Measurements from ENCODE around the gene NT5DC1. TPM values are rescaled to one million over a fixed set of nuclear protein-coding genes. Genes with fewer than 3 reads are reported as not detected.
A peak's percentile ranks its signal among the peaks of the same experiment; 100 is the strongest.

The NT5DC1 gene
- total RNA-seq, 1 donor from 2014 or later = 29.7 TPM

- Histone ChIP-seq H2AFZ (ENCODE audit: low read depth, low read length) (no peak overlapping the region), H3K4me1 (ENCODE audit: insufficient read depth, low read length) (no peaks in the 10 kb centered on the region), H3K36me3 (ENCODE audit: insufficient read depth, low read length) (no peaks in the 10 kb centered on the region), H3K27ac (ENCODE audit: low read depth, low read length) (no peak overlapping the region), H3K9me3 (ENCODE audit: insufficient read depth, low read depth, low read length) (no peaks in the 10 kb centered on the region), H4K20me1 (ENCODE audit: insufficient read depth, low read length) (no peaks in the 10 kb centered on the region), H3K4me3 (ENCODE audit: insufficient read depth, low read depth, low read length) (no peak overlapping the region), H3K79me2 (ENCODE audit: insufficient read depth, low read length) (no peaks in the 10 kb centered on the region), H3K4me2 (ENCODE audit: low read length) (no peak overlapping the region), H3K9ac (ENCODE audit: low read length) (no peak overlapping the region), H3K27me3 (ENCODE audit: insufficient read depth, low read length) (no peaks in the 10 kb centered on the region)
- no peaks in the 10 kb centered on the region for H3K9me3 Mint-ChIP-seq (ENCODE audit: unreplicated experiment)
- no peak overlapping the region for H3K4me3 Mint-ChIP-seq (ENCODE audit: unreplicated experiment)
- H3K27me3 Mint-ChIP-seq (ENCODE audit: low read depth, unreplicated experiment) = no peaks in the 10 kb centered on the region
- H3K27ac Mint-ChIP-seq (ENCODE audit: unreplicated experiment) = peak overlapping the region; percentile 63
- FAIRE-seq = no peak
- peaks cover 35% of the 10 kb centered on the region for H3K4me1 Mint-ChIP-seq (ENCODE audit: low read depth, unreplicated experiment)
- TF ChIP-seq, protein P1, sequence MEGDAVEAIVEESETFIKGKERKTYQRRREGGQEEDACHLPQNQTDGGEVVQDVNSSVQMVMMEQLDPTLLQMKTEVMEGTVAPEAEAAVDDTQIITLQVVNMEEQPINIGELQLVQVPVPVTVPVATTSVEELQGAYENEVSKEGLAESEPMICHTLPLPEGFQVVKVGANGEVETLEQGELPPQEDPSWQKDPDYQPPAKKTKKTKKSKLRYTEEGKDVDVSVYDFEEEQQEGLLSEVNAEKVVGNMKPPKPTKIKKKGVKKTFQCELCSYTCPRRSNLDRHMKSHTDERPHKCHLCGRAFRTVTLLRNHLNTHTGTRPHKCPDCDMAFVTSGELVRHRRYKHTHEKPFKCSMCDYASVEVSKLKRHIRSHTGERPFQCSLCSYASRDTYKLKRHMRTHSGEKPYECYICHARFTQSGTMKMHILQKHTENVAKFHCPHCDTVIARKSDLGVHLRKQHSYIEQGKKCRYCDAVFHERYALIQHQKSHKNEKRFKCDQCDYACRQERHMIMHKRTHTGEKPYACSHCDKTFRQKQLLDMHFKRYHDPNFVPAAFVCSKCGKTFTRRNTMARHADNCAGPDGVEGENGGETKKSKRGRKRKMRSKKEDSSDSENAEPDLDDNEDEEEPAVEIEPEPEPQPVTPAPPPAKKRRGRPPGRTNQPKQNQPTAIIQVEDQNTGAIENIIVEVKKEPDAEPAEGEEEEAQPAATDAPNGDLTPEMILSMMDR (IDR thresholded peaks at IDR 0.05; ENCODE audit: insufficient read depth, low read depth, low read length) = no peak
- no peak for TF ChIP-seq EZH2 (IDR thresholded peaks at IDR 0.05; ENCODE audit: insufficient read depth, low read length)
- peak; percentile 19 for DNase-seq (ENCODE audit: low read depth)
- peaks cover 4% of the 10 kb centered on the region for H3K36me3 Mint-ChIP-seq (ENCODE audit: low read depth, unreplicated experiment)
These were observed 104.6 kb downstream of the NT5DC1 start for GRCh38 chr6:116205281-116205680.

DNA sequence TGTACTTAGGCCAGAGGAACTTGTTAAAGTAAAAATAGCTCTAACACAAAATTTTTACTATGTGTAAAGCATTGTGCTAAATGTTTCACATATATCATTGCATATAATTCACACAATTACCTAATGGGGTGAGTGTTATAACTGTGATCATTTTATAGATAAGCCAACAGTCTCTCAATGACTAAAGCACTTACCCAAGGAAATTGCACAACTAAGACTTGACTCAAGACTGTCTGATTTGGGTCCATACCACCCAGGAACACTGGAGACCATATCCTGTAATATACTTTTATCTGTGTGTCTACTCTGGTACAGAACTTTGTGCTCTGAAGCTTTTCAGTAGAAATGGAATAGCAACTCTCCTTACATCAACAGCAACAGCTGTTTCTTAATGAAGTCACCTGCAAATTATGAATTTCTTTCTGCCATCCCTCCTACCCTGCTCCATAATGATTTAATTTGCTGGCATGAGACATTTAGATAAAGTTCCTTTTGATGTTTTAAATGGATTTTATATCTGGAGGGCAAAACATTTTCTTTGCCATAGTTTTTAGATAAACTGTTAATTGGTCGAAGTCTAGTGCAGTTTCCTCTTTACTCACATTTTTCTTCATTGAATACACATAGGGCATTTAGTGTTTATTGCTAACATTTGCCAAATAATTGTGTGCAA lies 105.7 kb downstream of the NT5DC1 start:
- peak; percentile 50 for FAIRE-seq
- no peaks in the 10 kb centered on the region for H3K27me3 ChIP-seq (ENCODE audit: insufficient read depth, low read length)

More for the DNA sequence above, 105.7 kb downstream of the NT5DC1 start:
- H3K4me1 Mint-ChIP-seq (ENCODE audit: low read depth, unreplicated experiment) = peaks cover 38% of the 10 kb centered on the region
- Histone ChIP-seq H3K9ac (ENCODE audit: low read length) (no peak overlapping the region), H3K79me2 (ENCODE audit: insufficient read depth, low read length) (no peaks in the 10 kb centered on the region), H3K4me3 (ENCODE audit: insufficient read depth, low read depth, low read length) (no peak overlapping the region), H3K4me1 (ENCODE audit: insufficient read depth, low read length) (peaks cover 7% of the 10 kb centered on the region), H3K9me3 (ENCODE audit: insufficient read depth, low read depth, low read length) (no peaks in the 10 kb centered on the region), H3K36me3 (ENCODE audit: insufficient read depth, low read length) (no peaks in the 10 kb centered on the region), H3K27ac (ENCODE audit: low read depth, low read length) (no peak overlapping the region), H3K4me2 (ENCODE audit: low read length) (no peak overlapping the region), H4K20me1 (ENCODE audit: insufficient read depth, low read length) (no peaks in the 10 kb centered on the region), H2AFZ (ENCODE audit: low read depth, low read length) (no peak overlapping the region)
- H3K9me3 Mint-ChIP-seq (ENCODE audit: unreplicated experiment) = no peaks in the 10 kb centered on the region
- H3K36me3 Mint-ChIP-seq (ENCODE audit: low read depth, unreplicated experiment) = peaks cover 1% of the 10 kb centered on the region
- H3K27ac Mint-ChIP-seq (ENCODE audit: unreplicated experiment) = no peak overlapping the region
- peak; percentile 60 for DNase-seq (ENCODE audit: low read depth)
- no peak overlapping the region for H3K4me3 Mint-ChIP-seq (ENCODE audit: unreplicated experiment)
- H3K27me3 Mint-ChIP-seq (ENCODE audit: low read depth, unreplicated experiment) = no peaks in the 10 kb centered on the region
- TF ChIP-seq, protein P1 (IDR thresholded peaks at IDR 0.05; ENCODE audit: insufficient read depth, low read depth, low read length) = no peak
- TF ChIP-seq EZH2 (IDR thresholded peaks at IDR 0.05; ENCODE audit: insufficient read depth, low read length) = no peak

All from astrocyte (in vitro differentiated cells and primary cell).